Measurements from ENCODE around the gene MRPS35.

DNA sequence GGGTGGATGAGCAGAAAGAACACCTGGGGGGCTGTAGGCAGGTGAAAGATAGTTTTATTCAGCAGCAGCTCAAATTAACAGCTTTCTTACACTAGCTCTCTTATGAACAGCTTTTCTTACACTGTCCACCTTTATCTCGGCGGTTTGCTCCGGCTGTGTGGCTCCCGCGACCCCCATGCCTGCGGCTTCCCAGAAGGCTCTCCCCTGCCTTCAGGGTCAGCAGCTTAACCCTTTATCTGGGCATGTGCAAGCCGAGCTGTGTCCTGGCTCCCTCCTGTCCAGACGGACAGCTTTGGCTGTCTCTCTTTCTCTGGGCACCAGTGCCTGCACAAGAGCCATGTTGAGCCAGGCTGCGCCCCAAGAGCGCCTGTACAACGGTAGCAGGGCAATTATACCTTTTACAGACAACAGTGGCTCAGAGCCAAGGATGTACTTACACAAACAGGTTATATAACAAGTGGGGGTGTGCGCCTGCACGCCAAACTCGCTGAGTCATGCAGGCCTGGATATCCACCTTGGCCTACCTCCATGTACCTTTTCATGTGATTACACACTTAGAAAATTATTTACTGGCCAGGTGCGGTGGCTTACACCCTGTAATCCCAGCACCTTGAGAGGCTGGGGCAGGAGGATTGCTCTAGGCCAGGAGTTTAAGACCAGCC lies 40.9 kb downstream of the MRPS35 start:
- no peak for TF ChIP-seq CTCF (IDR thresholded peaks at IDR 0.05)
- TF ChIP-seq, protein P1, sequence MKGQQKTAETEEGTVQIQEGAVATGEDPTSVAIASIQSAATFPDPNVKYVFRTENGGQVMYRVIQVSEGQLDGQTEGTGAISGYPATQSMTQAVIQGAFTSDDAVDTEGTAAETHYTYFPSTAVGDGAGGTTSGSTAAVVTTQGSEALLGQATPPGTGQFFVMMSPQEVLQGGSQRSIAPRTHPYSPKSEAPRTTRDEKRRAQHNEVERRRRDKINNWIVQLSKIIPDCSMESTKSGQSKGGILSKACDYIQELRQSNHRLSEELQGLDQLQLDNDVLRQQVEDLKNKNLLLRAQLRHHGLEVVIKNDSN (CRISPR knock-in tag; IDR thresholded peaks at IDR 0.05), result no peak
- TF ChIP-seq JUN (CRISPR knock-in tag; IDR thresholded peaks at IDR 0.05), result no peak
- TF ChIP-seq CREB1 (CRISPR knock-in tag; IDR thresholded peaks at IDR 0.05), result no peak
- TF ChIP-seq, protein P2, sequence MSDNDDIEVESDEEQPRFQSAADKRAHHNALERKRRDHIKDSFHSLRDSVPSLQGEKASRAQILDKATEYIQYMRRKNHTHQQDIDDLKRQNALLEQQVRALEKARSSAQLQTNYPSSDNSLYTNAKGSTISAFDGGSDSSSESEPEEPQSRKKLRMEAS (CRISPR knock-in tag; IDR thresholded peaks at IDR 0.05), result no peak
- TF ChIP-seq, protein P3, sequence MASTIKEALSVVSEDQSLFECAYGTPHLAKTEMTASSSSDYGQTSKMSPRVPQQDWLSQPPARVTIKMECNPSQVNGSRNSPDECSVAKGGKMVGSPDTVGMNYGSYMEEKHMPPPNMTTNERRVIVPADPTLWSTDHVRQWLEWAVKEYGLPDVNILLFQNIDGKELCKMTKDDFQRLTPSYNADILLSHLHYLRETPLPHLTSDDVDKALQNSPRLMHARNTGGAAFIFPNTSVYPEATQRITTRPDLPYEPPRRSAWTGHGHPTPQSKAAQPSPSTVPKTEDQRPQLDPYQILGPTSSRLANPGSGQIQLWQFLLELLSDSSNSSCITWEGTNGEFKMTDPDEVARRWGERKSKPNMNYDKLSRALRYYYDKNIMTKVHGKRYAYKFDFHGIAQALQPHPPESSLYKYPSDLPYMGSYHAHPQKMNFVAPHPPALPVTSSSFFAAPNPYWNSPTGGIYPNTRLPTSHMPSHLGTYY (CRISPR knock-in tag; IDR thresholded peaks at IDR 0.05), result no peak
- no peak for TF ChIP-seq E2F4 (CRISPR knock-in tag; IDR thresholded peaks at IDR 0.05; ENCODE audit: borderline replicate concordance, low read depth)
- no peak for TF ChIP-seq TEAD4 (CRISPR knock-in tag; IDR thresholded peaks at IDR 0.05)
- TF ChIP-seq ATF2 (CRISPR knock-in tag; IDR thresholded peaks at IDR 0.05; ENCODE audit: borderline replicate concordance, low read depth), result no peak

Data from WTC11 (cell line).